GM21447 (cell line): ENCODE data around the gene KCNN1.
"Not testable (repeated sequence)": the region's sequence is repeated elsewhere in the genome, so short reads cannot be mapped to it uniquely, and the experiment has no call there.

Source experiments
- ATAC-seq: cut with Tn5 transposase; IDR thresholded peaks from one replicate; pipeline ENCODE4 v1.9.1; 2021; ENCODE audit not compliant: unreplicated experiment

KCNN1 gene

DNA sequence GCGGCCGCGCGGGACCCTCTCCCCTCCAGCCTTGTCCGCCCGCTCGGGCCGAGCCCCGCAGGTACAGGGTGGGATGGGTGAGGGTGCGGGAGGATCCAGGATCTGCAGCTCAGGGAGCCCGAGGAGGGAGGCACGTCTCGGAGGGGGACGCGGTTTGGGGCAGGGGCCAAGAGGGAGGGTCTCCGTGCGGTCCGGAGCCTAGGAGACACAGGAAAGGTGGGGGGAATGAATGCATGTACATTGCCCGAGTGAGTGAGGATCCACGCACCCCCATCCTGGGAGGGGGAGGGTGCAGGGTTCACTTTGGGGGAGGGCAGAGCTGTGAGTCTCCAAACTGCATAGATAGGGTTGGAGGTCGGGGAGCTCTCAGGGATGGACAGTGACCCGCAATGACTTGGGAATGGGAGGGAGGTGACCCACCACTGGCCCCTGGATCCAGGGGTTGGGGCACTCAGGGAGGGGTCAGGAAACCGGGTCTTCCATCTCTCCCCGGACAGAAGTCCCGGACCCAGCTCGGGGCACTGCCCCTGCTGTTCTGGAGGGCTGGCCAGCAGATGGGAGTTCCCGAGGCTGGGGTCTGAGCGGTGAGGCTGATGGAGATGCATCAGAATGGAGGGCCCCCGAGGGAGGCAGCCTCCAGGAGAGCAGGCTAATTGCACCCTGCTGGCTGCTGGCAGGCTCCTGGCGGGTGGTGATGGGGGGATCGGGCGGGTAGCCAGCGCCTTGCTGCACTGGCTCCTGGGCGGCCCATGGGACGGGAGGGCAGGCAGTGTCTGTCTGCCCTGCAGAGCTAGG lies 547 bp downstream of the KCNN1 start:
- no peak for ATAC-seq

GRCh38 chr19:17968362-17968761 lies 1.5 kb downstream of the KCNN1 start:
- no peak for ATAC-seq

GRCh38 chr19:17969096-17969792 lies 2.3 kb downstream of the KCNN1 start:
- no peak for ATAC-seq

- no peak for ATAC-seq
Observed at GRCh38 chr19:17972230-17972629, 5.3 kb downstream of the KCNN1 start.

DNA sequence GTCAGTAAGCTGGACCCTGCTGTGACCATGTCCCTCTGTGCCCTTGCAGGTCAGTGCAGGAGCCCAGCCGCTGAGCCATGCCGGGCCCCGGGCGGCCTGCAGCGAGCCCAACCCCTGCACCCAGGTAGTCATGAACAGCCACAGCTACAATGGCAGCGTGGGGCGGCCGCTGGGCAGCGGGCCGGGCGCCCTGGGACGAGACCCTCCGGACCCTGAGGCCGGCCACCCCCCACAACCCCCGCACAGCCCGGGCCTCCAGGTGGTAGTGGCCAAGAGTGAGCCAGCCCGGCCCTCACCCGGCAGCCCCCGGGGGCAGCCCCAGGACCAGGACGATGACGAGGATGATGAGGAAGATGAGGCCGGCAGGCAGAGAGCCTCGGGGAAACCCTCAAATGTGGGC lies 6.9 kb downstream of the KCNN1 start:
- no peak for ATAC-seq

DNA sequence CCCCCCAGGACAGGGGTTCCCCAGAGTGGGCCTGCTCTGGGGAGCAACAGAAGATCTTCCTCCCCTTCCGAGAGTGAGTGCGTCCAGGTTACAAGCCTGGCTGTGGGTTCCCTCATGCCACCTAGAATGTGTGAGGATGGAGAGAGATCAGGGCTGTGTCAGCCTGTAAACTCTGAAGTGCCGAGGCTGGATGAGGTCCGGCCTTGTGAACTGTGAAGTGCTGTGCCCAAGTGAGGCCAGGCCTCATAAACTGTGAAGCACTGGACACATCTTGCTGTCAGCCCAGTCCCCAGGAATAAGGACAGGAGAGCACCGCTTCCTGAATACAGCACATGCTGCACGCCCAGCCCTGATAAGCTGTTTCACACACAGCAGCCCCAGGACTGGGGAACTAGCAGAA lies 7.6 kb downstream of the KCNN1 start:
- ATAC-seq: no peak

GRCh38 chr19:17975032-17975431 lies 8.1 kb downstream of the KCNN1 start:
- ATAC-seq: no peak

GRCh38 chr19:17977021-17977420 lies 10.1 kb downstream of the KCNN1 start:
- no peak for ATAC-seq

DNA sequence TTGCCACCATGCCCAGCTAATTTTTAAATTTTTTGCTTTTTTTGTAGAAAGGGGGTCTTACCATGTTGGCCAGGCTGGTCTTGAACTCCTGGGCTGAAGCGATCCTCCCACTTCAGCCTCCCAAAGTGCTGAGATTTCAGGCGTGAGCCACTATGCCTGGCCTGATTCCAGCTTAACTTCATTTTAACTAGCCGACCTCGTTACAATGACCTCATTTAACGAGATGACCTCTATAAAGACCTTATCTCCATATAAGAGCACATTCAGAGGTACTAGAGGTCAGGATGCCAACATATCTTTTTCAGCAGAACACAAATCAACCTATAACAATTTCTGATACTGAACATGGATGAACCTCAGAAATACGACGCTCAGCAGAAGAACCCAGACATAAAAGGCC lies 10.6 kb downstream of the KCNN1 start:
- no peak for ATAC-seq

- no peak for ATAC-seq
Observed at GRCh38 chr19:17981611-17982010, 14.7 kb downstream of the KCNN1 start.

DNA sequence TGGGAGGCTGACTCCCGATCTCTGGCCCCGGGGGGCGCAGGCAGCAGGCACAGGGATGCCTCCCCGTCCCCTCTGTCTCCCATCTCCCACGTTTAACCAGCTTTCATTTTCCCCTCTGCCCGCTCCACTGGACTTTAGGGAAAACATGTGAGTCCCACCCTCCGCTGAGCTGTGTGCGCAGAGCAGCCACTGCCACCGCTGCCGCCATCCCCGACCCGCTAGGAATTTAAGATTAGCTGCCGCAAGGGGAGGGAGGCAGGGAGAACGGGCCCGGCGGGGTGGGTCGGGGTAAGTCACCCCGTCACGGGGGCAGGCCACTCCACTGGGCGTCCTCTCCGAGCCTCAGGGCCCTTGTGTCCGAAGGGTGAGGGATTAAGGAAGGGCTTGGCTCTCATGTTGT lies 15.5 kb downstream of the KCNN1 start:
- ATAC-seq: no peak

- ATAC-seq: no peak
Observed at GRCh38 chr19:17985037-17985818, 18.3 kb downstream of the KCNN1 start.

DNA sequence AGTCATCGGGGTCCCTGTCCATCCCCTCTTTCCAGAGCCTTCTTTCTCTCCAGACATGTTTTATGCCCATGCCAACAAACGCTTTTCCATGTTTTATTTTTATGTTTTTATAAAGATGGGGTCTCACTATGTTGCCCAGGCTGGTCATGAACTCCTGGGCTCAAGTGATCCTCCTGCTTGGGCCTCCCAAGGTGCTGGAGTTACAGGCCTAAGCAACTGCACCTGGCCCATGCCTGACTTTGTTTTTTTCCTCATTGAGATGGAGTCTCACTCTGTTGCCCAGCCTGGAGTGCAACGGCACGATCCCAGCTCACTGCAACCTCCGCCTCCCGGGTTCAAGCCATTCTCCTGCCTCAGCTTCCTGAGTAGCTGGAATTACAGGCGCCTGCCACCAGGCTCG lies 19.7 kb downstream of the KCNN1 start:
- ATAC-seq: not testable (repeated sequence)

GRCh38 chr19:17988161-17988560 lies 21.3 kb downstream of the KCNN1 start:
- no peak for ATAC-seq

- no peak for ATAC-seq
Observed at GRCh38 chr19:17989425-17990094, 22.7 kb downstream of the KCNN1 start.

GRCh38 chr19:17993076-17993813 lies 26.3 kb downstream of the KCNN1 start:
- no peak for ATAC-seq

DNA sequence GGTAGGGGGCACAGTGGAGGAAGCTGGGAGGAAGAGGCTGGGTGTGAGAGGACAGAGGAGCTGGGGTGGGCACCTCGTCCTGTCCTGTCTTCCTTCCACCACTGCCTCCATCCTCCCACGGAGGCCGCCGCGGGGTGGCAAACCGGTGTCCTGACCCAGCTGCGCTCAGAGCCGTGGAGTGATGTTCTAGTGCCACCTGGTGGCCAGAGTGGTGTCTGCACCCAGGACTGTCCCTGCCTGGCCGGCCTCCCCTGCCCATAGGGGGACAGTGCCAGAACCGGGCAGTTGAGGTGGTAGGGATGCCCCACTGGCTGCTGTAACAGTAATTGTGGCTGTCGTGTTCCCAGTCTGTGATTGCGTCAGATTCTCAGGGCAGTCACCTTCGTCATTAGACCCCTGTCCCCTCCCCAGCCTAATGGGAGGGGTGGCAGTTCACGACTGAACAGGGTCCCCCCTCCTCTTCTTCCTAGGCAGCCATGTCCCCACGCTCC lies 30.0 kb downstream of the KCNN1 start:
- no peak for ATAC-seq

DNA sequence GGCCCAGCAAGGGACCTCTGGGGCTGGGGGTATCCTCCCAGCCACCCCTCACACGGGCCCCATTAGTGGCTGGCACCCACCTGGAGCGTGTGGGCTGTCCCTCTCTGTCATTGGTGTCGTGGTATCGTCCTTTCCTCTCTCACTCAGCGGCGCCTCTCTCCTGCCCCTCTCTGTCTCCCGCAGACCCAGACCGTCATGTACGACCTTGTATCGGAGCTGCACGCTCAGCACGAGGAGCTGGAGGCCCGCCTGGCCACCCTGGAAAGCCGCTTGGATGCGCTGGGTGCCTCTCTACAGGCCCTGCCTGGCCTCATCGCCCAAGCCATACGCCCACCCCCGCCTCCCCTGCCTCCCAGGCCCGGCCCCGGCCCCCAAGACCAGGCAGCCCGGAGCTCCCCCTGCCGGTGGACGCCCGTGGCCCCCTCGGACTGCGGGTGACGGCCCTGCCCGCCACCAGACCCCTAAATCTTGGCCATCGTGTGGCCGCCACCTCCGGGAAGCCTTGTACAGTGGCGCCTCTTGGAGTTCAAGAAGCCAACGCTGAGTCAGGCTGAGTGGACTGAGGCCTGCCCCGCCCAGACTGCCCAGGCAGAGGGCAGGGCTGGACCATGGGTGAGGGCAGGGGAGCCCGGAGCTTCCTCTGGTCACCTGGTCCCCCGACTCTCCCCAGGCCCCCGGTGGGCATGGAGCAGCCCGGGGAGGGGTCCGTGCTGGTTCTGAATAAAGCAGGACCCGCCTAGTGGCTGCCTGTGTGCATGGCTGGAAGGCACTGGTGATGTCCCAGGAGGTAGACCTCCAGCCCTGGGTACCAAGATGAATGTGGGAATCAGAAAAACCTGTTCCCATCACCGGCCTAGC lies 31.3 kb downstream of the KCNN1 start:
- ATAC-seq: no peak

GRCh38 chr19:17998827-17999150 lies 31.9 kb downstream of the KCNN1 start:
- no peak for ATAC-seq
